Right atrium auricular region (tissue), 2 donors: Measurements from ENCODE around the gene ARHGEF38. TPM values are rescaled to one million over a fixed set of nuclear protein-coding genes. Genes with fewer than 3 reads are reported as not detected.

Experiments
- DNase-seq: peaks from one replicate; pipeline ENCODE4 v3.0.0-alpha.2; 2019; ENCODE audit warnings: low spot score
- H3K27ac ChIP-seq, 2 donors: fragments of 200-600 bp; sonication (generic); 1 replicate in 1 of 2; 2 replicates in 1 of 2; pipeline ENCODE4 v1.5.1; 2016 to 2019
- H3K27me3 ChIP-seq, 2 donors: fragments of 200-600 bp; sonication (generic); one replicate each; pipeline versions ENCODE4 v1.5.1 to v1.6.0; 2017 to 2019
- H3K36me3 ChIP-seq: fragments of 200-600 bp; sonication (generic); one replicate; pipeline ENCODE4 v1.5.1; 2016
- H3K4me1 ChIP-seq, 2 donors: fragments of 200-600 bp; sonication (generic); one replicate each; pipeline versions ENCODE4 v1.5.1 to v1.6.0; 2017 to 2019
- H3K4me3 ChIP-seq, 2 donors: fragments of 200-600 bp; sonication (generic); 1 replicate in 1 of 2; 2 replicates in 1 of 2; pipeline ENCODE4 v1.5.1; 2017 to 2019; ENCODE audit warnings: mild to moderate bottlenecking in 1 of 2, moderate library complexity in 1 of 2
- H3K9me3 ChIP-seq, 2 donors: fragments of 200-600 bp; sonication (generic); one replicate each; pipeline ENCODE4 v1.5.1; 2019
- CTCF ChIP-seq, 2 donors: fragments of 200-600 bp; sonication (generic); IDR thresholded peaks; one replicate each; pipeline ENCODE4 v1.5.1; 2019; ENCODE audit warnings: antibody characterized with exemption in 2 of 2
- total RNA-seq, 2 donors: library from RNA; depleted of rRNA; stranded (reverse); fragments of >200 nt; gene quantifications; one replicate each; pipeline ENCODE4 v1.1.0, GENCODE V29; 2016

The ARHGEF38 gene
- total RNA-seq, 2 donors from 2014 or later, result not detected

GRCh38 chr4:105631818-105632400, 79.5 kb downstream of the ARHGEF38 start:
- no peaks in the 10 kb centered on the region for H3K36me3 ChIP-seq
- peak in 1 of 2 donors; percentile 57 for TF ChIP-seq CTCF (IDR thresholded peaks at IDR 0.05)
- DNase-seq, result no peak
- no peak overlapping the region for H3K4me3 ChIP-seq
- H3K27me3 ChIP-seq, result no peaks in the 10 kb centered on the region
- H3K4me1 ChIP-seq, result peaks cover 0 to 25% of the 10 kb centered on the region in 2 donors
- no peaks in the 10 kb centered on the region for H3K9me3 ChIP-seq
- H3K27ac ChIP-seq, result no peak overlapping the region

GRCh38 chr4:105632599-105632998, 80.2 kb downstream of the ARHGEF38 start:
- no peak for TF ChIP-seq CTCF (IDR thresholded peaks at IDR 0.05)
- Histone ChIP-seq H3K9me3 (no peaks in the 10 kb centered on the region), H3K27ac (no peak overlapping the region), H3K4me3 (no peak overlapping the region), H3K4me1 (peaks cover 0 to 26% of the 10 kb centered on the region in 2 donors), H3K27me3 (no peaks in the 10 kb centered on the region), H3K36me3 (no peaks in the 10 kb centered on the region)
- DNase-seq, result no peak

- DNase-seq, result no peak
- no peaks in the 10 kb centered on the region for H3K9me3 ChIP-seq
- no peaks in the 10 kb centered on the region for H3K27me3 ChIP-seq
- H3K36me3 ChIP-seq, result no peaks in the 10 kb centered on the region
- TF ChIP-seq CTCF (IDR thresholded peaks at IDR 0.05), result no peak
- H3K27ac ChIP-seq, result no peak overlapping the region
- H3K4me1 ChIP-seq, result peaks cover 0 to 30% of the 10 kb centered on the region in 2 donors
- no peak overlapping the region for H3K4me3 ChIP-seq
These were observed 80.8 kb downstream of the ARHGEF38 start for GRCh38 chr4:105633241-105633640.

GRCh38 chr4:105634402-105635080, 82.1 kb downstream of the ARHGEF38 start:
- Histone ChIP-seq H3K27ac (no peak overlapping the region), H3K27me3 (no peaks in the 10 kb centered on the region), H3K9me3 (no peaks in the 10 kb centered on the region), H3K36me3 (no peaks in the 10 kb centered on the region), H3K4me3 (no peak overlapping the region), H3K4me1 (peaks cover 0 to 30% of the 10 kb centered on the region in 2 donors)
- DNase-seq, result no peak
- TF ChIP-seq CTCF (IDR thresholded peaks at IDR 0.05), result no peak

- peaks cover 0 to 29% of the 10 kb centered on the region in 2 donors for H3K4me1 ChIP-seq
- no peaks in the 10 kb centered on the region for H3K36me3 ChIP-seq
These were observed 85.2 kb downstream of the ARHGEF38 start for GRCh38 chr4:105637408-105638176.

More at GRCh38 chr4:105637408-105638176, 85.2 kb downstream of the ARHGEF38 start:
- H3K4me3 ChIP-seq, result no peak overlapping the region
- no peaks in the 10 kb centered on the region for H3K9me3 ChIP-seq
- no peak overlapping the region for H3K27ac ChIP-seq
- H3K27me3 ChIP-seq, result no peaks in the 10 kb centered on the region
- no peak for TF ChIP-seq CTCF (IDR thresholded peaks at IDR 0.05)
- DNase-seq, result peak; percentile 88
